ENCODE data around the gene SLC9A8. TPM values are rescaled to one million over a fixed set of nuclear protein-coding genes. Genes with fewer than 3 reads are reported as not detected.

SLC9A8 gene
- total and polyA plus RNA-seq, 2 of the 4 experiments (the other 2 are of a cell fraction): 4.1 to 5.0 TPM

DNA sequence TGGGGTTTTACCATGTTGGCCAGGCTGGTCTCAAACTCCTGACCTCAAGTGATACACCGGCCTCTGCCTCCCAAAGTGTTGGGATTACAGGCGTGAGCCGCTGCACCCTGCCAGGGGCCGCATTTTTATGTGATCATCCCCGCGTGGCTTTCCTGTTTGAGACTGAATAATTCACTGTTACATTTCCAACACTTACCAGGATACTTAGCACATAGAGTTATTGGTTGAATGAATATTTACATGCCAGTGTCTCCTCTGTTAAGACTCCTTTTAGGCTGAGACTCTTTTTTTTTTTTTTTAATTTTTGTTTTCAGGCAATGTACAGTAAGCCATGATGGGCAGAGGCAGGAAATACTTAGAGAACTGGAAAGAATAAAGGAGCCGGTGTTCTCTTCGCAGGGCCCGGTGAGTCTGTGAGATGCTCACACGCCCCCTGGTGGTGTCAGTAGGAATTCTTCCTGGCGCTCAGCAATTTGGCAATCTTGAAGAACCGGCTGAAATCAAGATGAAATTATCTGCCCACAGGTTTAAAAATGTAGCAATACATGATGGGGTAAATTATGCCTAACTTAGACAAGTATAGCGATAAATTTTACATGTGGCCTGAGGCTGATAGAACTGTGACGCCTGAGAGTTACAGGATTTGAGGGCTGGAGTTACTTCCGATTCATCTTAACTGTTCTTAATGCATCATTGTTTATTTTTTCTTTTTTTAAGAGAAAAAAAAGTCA, 115.9 kb downstream of the SLC9A8 start:
- in situ Hi-C loops (cut with MboI; ENCODE audit: low sequenced_read_pairs): no loop called here
- Histone ChIP-seq H4K91ac (ENCODE audit: insufficient read depth, low read depth, low read length) (0 out of 2 replicates have a peak overlapping the region, but pooled peaks have one; percentile 4), H2AK9ac (replicated peaks; ENCODE audit: low read depth, low read length, poor library complexity) (no peak overlapping the region), H4K20me1 (ENCODE audit: insufficient read depth, low read length) (no peaks in the 10 kb centered on the region), H3K27ac (ENCODE audit: insufficient read depth, low read length) (0 out of 2 replicates have a peak overlapping the region, but pooled peaks have one; percentile 4), H3K27me3 (ENCODE audit: control insufficient read depth, insufficient read depth, low read length) (no peaks in the 10 kb centered on the region), H2BK120ac (ENCODE audit: low read depth, low read length) (peak overlapping the region; percentile 39), H3K14ac (replicated peaks; ENCODE audit: low read depth, low read length) (peak overlapping the region; percentile 6; the same call in 1 of the 2 replicates), H2BK5ac (ENCODE audit: low read depth, low read length, poor library complexity, severe bottlenecking) (peak overlapping the region; percentile 26), H2BK20ac (ENCODE audit: low read depth, low read length) (peak overlapping the region; percentile 6; the same call in 1 of the 2 replicates), H4K5ac (ENCODE audit: low read depth, low read length) (peak overlapping the region; percentile 19; the same call in 1 of the 2 replicates), H4K8ac (ENCODE audit: low read depth in 2 of 2, low read length in 2 of 2) (peak overlapping the region; percentile 45 to 75; a peak in 3 of 4 replicates), H3K79me1 (ENCODE audit: low read depth in 1 of 2, low read length in 2 of 2) (no peaks in the 10 kb centered on the region), H3K4me1 (ENCODE audit: control insufficient read depth, insufficient read depth, low read length) (no peaks in the 10 kb centered on the region), H2AK5ac (ENCODE audit: low read depth, low read length) (no peak overlapping the region), H2AFZ (replicated peaks; ENCODE audit: low read length, poor library complexity) (peak overlapping the region; percentile 79), H3K4me3 (ENCODE audit: insufficient read depth, low read depth, low read length) (peak overlapping the region; percentile 16; the same call in 1 of the 2 replicates), H3K9me1 (ENCODE audit: insufficient read depth, low read length) (no peaks in the 10 kb centered on the region), H3K18ac (ENCODE audit: low read depth, low read length) (no peak overlapping the region), H3K9me3 (ENCODE audit: control insufficient read depth, insufficient read depth, low read length) (no peaks in the 10 kb centered on the region), H3K56ac (ENCODE audit: extremely low read depth, insufficient read depth, low read length) (no peak overlapping the region; the same call in 1 of the 2 replicates), H3K36me3 (ENCODE audit: control insufficient read depth, insufficient read depth, low read length) (no peaks in the 10 kb centered on the region), H3K4ac (ENCODE audit: low read depth, low read length) (no peak overlapping the region; the same call in 1 of the 2 replicates), H2BK15ac (ENCODE audit: low read depth, low read length) (peak overlapping the region; percentile 76; the same call in 2 of the 3 replicates), H3K23ac (ENCODE audit: low read depth, low read length) (peak overlapping the region; percentile 43; the same call in 1 of the 2 replicates), H3K4me2 (ENCODE audit: low read depth, low read length) (peak overlapping the region; percentile 72), H3K9ac (ENCODE audit: low read depth, low read length) (no peak overlapping the region)
- intact Hi-C loops (cut with micrococcal nuclease): loop anchor here (1.0 kb wide), 1 partner anchor 317 kb away; no protein-coding TSS in a partner anchor
- BruUV-seq (replicated peaks): no TSS peak
- dilution Hi-C loops (cut with HindIII; ENCODE audit: low sequenced_read_pairs, unreplicated experiment): no loop called here
- WGBS, 2 experiments (ENCODE audit: extremely low coverage in 2 of 2, insufficient read length in 1 of 2): 0% methylated on average over 1 of the region's 15 CpGs; no CpG with 5 or more reads in 1 of the 2 experiments
- ChIA-PET CTCF (no interaction called here), POLR2A (ENCODE audit: unreplicated experiment) (no interaction called here)
- TF ChIP-seq CEBPB (IDR thresholded peaks at IDR 0.05; ENCODE audit: low read depth, low read length) (peak; percentile 85), SMC3 (IDR thresholded peaks at IDR 0.05; ENCODE audit: low read depth, low read length) (peak; percentile 71), BHLHE40 (IDR thresholded peaks at IDR 0.05; ENCODE audit: low read depth, low read length) (no peak), RAD21 (IDR thresholded peaks at IDR 0.05; ENCODE audit: low read length) (peak; percentile 72)
- TF ChIP-seq, protein P1, sequence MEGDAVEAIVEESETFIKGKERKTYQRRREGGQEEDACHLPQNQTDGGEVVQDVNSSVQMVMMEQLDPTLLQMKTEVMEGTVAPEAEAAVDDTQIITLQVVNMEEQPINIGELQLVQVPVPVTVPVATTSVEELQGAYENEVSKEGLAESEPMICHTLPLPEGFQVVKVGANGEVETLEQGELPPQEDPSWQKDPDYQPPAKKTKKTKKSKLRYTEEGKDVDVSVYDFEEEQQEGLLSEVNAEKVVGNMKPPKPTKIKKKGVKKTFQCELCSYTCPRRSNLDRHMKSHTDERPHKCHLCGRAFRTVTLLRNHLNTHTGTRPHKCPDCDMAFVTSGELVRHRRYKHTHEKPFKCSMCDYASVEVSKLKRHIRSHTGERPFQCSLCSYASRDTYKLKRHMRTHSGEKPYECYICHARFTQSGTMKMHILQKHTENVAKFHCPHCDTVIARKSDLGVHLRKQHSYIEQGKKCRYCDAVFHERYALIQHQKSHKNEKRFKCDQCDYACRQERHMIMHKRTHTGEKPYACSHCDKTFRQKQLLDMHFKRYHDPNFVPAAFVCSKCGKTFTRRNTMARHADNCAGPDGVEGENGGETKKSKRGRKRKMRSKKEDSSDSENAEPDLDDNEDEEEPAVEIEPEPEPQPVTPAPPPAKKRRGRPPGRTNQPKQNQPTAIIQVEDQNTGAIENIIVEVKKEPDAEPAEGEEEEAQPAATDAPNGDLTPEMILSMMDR (conservative IDR thresholded peaks at IDR 0.05; ENCODE audit: low read depth, low read length): peak; percentile 93
- DNase-seq: peak; percentile 89
- peak; percentile 98 for ATAC-seq (ENCODE audit: low read depth)
